Astrocyte of the cerebellum (primary cell): Measurements from ENCODE around the gene BIRC6.

Experiments
- DNase-seq: peaks from one replicate; pipeline ENCODE4 v3.0.0-alpha.2; 2011; ENCODE audit warnings: low read depth
- H3K4me3 ChIP-seq: 2 replicates; pipeline ENCODE4 v1.5.1; 2011; ENCODE audit warnings: mild to moderate bottlenecking, low read depth, low read length, moderate library complexity
- in situ Hi-C: cut with HindIII; loops from 2 replicates; pipeline ENCODE4 v1.10.0; 2017; ENCODE audit warnings: low sequenced_read_pairs
- TF ChIP-seq, protein P1 (sequence below): IDR thresholded peaks from 2 replicates; pipeline ENCODE4 v1.5.1; 2012; ENCODE audit warnings: low read length, low read depth, moderate library complexity, mild to moderate bottlenecking; ENCODE audit errors: missing control alignments

Gene BIRC6

DNA sequence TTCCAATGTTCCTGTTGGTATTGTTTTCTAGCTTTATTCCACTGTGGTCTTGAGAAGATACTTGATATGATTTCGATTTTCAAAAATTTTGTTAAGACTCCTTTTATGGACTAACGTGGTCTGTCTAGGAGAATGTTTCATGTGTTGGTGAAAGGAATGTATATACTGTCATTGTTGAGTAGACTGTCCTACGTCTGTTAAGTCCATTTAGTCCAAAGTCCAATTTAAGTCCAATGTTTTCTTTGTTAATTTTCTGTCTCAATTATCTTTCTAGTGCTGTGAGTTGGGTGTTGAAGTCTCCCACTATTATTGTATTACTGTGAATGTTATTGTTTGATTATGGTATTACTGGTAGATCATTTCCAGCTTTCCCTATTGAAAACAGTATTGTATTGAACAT lies 215.2 kb downstream of the BIRC6 start:
- no peak for DNase-seq
- H3K4me3 ChIP-seq: no peak overlapping the region
- TF ChIP-seq, protein P1, sequence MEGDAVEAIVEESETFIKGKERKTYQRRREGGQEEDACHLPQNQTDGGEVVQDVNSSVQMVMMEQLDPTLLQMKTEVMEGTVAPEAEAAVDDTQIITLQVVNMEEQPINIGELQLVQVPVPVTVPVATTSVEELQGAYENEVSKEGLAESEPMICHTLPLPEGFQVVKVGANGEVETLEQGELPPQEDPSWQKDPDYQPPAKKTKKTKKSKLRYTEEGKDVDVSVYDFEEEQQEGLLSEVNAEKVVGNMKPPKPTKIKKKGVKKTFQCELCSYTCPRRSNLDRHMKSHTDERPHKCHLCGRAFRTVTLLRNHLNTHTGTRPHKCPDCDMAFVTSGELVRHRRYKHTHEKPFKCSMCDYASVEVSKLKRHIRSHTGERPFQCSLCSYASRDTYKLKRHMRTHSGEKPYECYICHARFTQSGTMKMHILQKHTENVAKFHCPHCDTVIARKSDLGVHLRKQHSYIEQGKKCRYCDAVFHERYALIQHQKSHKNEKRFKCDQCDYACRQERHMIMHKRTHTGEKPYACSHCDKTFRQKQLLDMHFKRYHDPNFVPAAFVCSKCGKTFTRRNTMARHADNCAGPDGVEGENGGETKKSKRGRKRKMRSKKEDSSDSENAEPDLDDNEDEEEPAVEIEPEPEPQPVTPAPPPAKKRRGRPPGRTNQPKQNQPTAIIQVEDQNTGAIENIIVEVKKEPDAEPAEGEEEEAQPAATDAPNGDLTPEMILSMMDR: no peak
- in situ Hi-C loops: no loop called here

DNA sequence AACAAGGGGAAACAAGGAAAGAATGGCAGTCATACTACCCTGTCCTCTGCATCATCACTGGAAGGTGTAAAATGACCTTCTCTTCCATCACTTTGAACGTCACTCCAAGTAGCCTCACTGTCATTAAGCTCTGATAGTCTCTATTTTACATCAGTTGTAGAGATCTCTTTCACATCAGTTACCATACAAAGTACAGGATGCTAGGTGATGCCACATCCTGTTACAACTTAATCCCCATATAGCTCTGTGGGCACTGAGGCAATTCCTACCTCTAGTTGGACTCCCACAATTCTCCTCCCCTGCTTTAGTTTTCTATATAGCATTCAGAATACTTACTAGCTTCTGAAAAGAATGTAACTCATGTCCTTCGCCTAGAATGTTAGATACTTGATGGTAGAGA lies 215.9 kb downstream of the BIRC6 start:
- no peak overlapping the region for H3K4me3 ChIP-seq
- in situ Hi-C loops: no loop called here
- no peak for DNase-seq
- TF ChIP-seq, protein P1: no peak

DNA sequence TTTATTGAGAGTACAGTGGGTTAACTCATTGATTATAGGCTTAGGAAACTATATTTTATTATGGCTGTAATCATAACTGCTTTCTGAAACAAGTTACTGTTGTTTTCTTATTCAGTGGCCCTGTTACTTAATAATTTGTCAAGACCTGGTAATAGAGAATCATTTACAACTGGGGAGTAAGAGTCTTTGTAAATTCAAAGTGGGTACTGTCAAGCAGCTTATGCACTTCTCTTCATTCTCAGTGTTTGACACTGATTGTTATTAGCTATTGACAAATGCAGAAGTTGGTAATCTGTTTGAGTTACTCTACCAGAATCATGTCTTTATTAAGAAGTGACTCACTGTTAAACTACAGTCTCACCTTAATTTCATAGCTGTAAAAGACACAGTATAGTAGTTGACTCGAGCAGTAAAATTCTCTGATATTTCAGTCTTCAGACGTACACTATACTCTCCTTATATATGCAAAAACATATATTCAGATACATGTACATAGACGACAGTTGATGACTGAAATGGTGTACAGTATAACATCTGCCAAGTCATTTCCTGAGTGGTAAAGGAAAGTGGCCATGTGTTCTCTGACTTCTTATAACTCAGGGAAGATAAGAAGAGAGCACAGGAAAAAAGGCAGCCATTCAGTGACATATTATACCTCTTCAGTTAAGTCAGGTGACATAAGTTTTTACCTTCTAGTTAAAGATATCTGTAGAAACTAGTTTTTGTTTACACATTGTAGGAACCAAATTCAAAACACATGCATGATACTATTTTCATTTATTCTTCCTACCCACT lies 235.0 kb downstream of the BIRC6 start:
- in situ Hi-C loops: no loop called here
- no peak for DNase-seq
- TF ChIP-seq, protein P1: no peak

DNA sequence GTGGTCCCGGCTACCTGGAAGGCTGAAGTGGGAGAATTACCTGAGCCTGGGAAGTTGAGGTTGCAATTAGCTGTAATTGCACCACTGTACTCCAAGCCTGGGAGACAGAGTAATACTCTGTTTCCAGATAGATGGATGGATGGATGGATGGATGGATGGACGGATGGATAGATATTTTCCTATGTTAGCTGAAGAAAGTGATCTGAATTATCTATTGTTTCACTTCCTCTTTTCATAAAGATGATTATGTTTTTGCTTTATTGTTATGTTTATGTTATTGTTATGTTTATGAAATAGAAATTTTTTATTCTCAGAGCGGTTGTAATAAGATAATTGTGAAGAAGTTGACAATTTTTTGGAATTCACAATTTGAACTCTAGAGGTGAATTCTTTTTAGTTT lies 237.8 kb downstream of the BIRC6 start:
- in situ Hi-C loops: no loop called here
- H3K4me3 ChIP-seq: no peak overlapping the region
- TF ChIP-seq, protein P1: no peak
- DNase-seq: no peak

More for the DNA sequence above, 235.0 kb downstream of the BIRC6 start:
- no peak overlapping the region for H3K4me3 ChIP-seq

DNA sequence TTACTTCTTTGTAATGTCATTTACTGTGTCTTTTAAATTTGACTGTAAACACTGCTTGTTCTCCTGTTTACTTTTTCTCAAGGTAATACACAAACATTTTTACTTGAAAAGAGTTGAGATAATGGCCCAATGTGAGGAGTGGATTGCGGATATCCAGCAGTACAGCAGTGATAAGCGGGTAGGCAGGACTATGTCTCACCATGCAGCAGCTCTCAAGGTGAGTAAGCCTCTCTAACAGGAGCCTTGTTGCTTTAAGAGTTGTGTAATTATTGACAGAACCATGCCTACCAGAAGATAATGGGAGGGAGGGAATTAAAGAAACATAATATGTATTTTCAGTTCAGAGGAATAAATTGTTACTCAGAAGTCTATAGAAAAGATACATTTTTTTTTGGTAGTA lies 254.5 kb downstream of the BIRC6 start:
- DNase-seq: no peak
- H3K4me3 ChIP-seq: no peak overlapping the region
- in situ Hi-C loops: no loop called here
- TF ChIP-seq, protein P1: no peak

DNA sequence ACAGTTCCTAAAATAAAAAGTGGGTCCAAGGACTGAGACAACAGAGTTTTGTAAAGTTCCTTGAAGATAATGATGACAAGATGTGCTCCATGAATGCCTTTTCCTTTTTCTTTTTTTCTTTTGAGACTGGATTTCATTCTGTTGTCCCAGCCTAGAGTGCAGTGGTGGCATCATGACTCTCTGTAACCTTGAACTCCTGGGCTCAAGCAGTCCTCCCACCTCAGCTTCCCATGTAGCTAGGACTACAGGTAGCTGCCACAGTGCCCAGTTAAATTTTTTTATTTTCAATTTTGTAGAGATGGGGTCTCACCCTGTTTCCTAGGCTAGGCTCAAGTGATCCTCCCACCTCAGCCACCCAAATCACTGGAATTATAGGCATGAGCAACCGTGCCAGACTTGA lies 254.9 kb downstream of the BIRC6 start:
- in situ Hi-C loops: no loop called here
- H3K4me3 ChIP-seq: no peak overlapping the region
- no peak for DNase-seq
- TF ChIP-seq, protein P1: no peak

DNA sequence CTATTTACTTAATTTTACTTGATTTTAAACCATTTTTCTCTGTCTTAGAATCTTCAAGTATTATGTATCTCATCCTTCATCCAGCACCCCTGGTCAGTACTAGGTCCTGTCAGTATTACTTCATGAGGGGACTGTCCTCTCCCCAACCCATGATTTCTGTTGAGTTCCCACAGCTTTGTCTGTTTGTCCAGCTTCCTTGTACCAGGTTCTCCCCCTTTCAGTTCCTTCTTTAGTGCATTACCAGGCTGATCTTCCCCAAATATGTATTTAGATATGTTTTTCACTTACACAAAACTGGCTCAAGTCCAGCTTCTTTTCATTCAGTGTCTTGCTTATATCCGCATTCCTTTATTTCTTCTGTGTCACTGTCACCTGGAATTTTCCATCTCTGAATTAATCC lies 257.3 kb downstream of the BIRC6 start:
- TF ChIP-seq, protein P1: no peak
- H3K4me3 ChIP-seq: no peak overlapping the region
- in situ Hi-C loops: no loop called here
- no peak for DNase-seq
